ENCODE data around the gene POLE.

POLE gene

GRCh38 chr12:132579744-132580143 lies 107.4 kb downstream of the POLE start:
- DNase-seq (ENCODE audit: low read depth, low spot score) = no peak

- no peak for DNase-seq (ENCODE audit: low read depth, low spot score)
These were observed 108.3 kb downstream of the POLE start for GRCh38 chr12:132578826-132579225.

GRCh38 chr12:132578118-132578517 lies 109.0 kb downstream of the POLE start:
- DNase-seq (ENCODE audit: low read depth, low spot score) = no peak

GRCh38 chr12:132577191-132577920 lies 109.8 kb downstream of the POLE start:
- DNase-seq (ENCODE audit: low read depth, low spot score) = no peak

- no peak for DNase-seq (ENCODE audit: low read depth, low spot score)
These were observed 110.4 kb downstream of the POLE start for GRCh38 chr12:132576701-132577100.

GRCh38 chr12:132575661-132576060 lies 111.5 kb downstream of the POLE start:
- no peak for DNase-seq (ENCODE audit: low read depth, low spot score)

GRCh38 chr12:132574271-132574996 lies 112.7 kb downstream of the POLE start:
- no peak for DNase-seq (ENCODE audit: low read depth, low spot score)

Measured in activated naive CD8-positive, alpha-beta T cell treated with anti-CD3 and anti-CD28 coated beads, Interleukin-2, amount 50 U/mL, for 16 hours (primary cell).